ENCODE results near the gene ROBO3. TPM values are rescaled to one million over a fixed set of nuclear protein-coding genes. Genes with fewer than 3 reads are reported as not detected.

ROBO3 gene
- total and polyA plus RNA-seq, 2 of the 8 experiments (the other 6 are each of a cell fraction or from before 2014, with no cell fraction given), result 12.1 to 24.6 TPM

GRCh38 chr11:124920356-124920755 lies 55.1 kb downstream of the ROBO3 start:
- FAIRE-seq (no peak), DNase-seq (ENCODE audit: low read depth in 1 of 2, low spot score in 2 of 2) (no peak)
- H2AFZ ChIP-seq (ENCODE audit: low read length), result peak overlapping the region; percentile 83
- H3K18ac ChIP-seq (ENCODE audit: extremely low read depth, low read length), result no peak overlapping the region
- H3K23me2 ChIP-seq (ENCODE audit: low read depth, low read length), result peaks cover 7% of the 10 kb centered on the region
- ChIA-PET POLR2A (ENCODE audit: partially characterized antibody) (interaction anchor here (0.7 to 1.7 kb wide), 3 partner anchors 11 to 34 kb away, joined by 3 to 5 read pairs (median 4); partner anchors contain the start of gene CCDC15), CTCF (ENCODE audit: partially characterized antibody) (interaction anchor here (0.9 to 3.8 kb wide), 12 partner anchors 9 to 221 kb away, joined by 3 to 16 read pairs (median 4); partner anchors contain the start of gene ROBO4)
- no peaks in the 10 kb centered on the region for H3K36me3 ChIP-seq (ENCODE audit: control insufficient read depth in 2 of 4, insufficient read depth in 4 of 4, low read length in 3 of 4)
- no peak overlapping the region for H3K4ac ChIP-seq (replicated peaks; ENCODE audit: insufficient read length, low read depth, low read length)
- H3K27me3 ChIP-seq (replicated peaks in 1 of 4; ENCODE audit: control insufficient read depth in 3 of 4, extremely low read depth in 1 of 4, insufficient read depth in 3 of 4, low read length in 3 of 4), result peaks cover 9 to 57% (median 44%) of the 10 kb centered on the region in 4 experiments
- peak overlapping the region; percentile 67 to 69 for H3K4me2 ChIP-seq (ENCODE audit: insufficient read depth in 1 of 2, low read depth in 2 of 2, low read length in 2 of 2)
- no peak overlapping the region for H2BK12ac ChIP-seq (ENCODE audit: low read depth, low read length)
- no peak overlapping the region for H3K14ac ChIP-seq (ENCODE audit: insufficient read length)
- no peaks in the 10 kb centered on the region for H3K79me1 ChIP-seq (ENCODE audit: low read depth, low read length)
- H3K9me3 ChIP-seq (ENCODE audit: insufficient read depth in 2 of 2, low read depth in 1 of 2, low read length in 1 of 2), result no peaks in the 10 kb centered on the region
- no peak overlapping the region for H2BK5ac ChIP-seq (ENCODE audit: low read depth, low read length)
- H4K20me1 ChIP-seq (replicated peaks in 1 of 2; ENCODE audit: control insufficient read depth in 1 of 2, insufficient read depth in 2 of 2, low read length in 2 of 2), result no peaks in the 10 kb centered on the region
- peaks cover 0 to 4% (median 2%) of the 10 kb centered on the region in 4 experiments; a peak in 3 of 7 replicates for H3K4me1 ChIP-seq (replicated peaks in 1 of 4; ENCODE audit: control insufficient read depth in 3 of 4, insufficient read depth in 4 of 4, low read length in 3 of 4)
- H3K23ac ChIP-seq (ENCODE audit: insufficient read length), result no peak overlapping the region
- H3K79me2 ChIP-seq (ENCODE audit: control insufficient read depth in 1 of 2, insufficient read depth in 2 of 2, low read length in 2 of 2), result no peaks in the 10 kb centered on the region
- peak overlapping the region; percentile 7 for H4K91ac ChIP-seq (replicated peaks; ENCODE audit: insufficient read length, low read length)
- no peak overlapping the region for H3K9ac ChIP-seq (replicated peaks in 1 of 4; ENCODE audit: extremely low read depth in 1 of 4, low read depth in 3 of 4, low read length in 3 of 4)
- no peak overlapping the region for H2BK15ac ChIP-seq (ENCODE audit: low read length)
- WGBS, 2 experiments (ENCODE audit: extremely low coverage in 1 of 2, insufficient coverage in 1 of 2, insufficient read length in 1 of 2, insufficient replicate concordance in 2 of 2, low coverage in 1 of 2, low lambda C conversion rate in 2 of 2, missing lambda C conversion rate in 1 of 2), result 88% methylated on average over 5 of the region's 5 CpGs; no CpG with 5 or more reads in 1 of the 2 experiments
- no peak overlapping the region; the same call in 1 of the 2 replicates for H4K8ac ChIP-seq (ENCODE audit: extremely low read depth, insufficient read depth, low read length)
- H3K4me3 ChIP-seq (ENCODE audit: extremely low read depth in 1 of 4, insufficient read depth in 2 of 4, low read depth in 3 of 4, low read length in 4 of 4), result peak overlapping the region in 2 of 4 experiments; percentile 35 to 57; a peak in 4 of 8 replicates
- H4K5ac ChIP-seq (ENCODE audit: insufficient read length, low read depth, low read length), result no peak overlapping the region
- H2BK120ac ChIP-seq (replicated peaks; ENCODE audit: low read depth, low read length), result no peak overlapping the region
- H2AK5ac ChIP-seq (ENCODE audit: low read depth, low read length), result no peak overlapping the region
- no peak overlapping the region for H3K56ac ChIP-seq (replicated peaks; ENCODE audit: insufficient read length, low read depth, low read length)
- H3K27ac ChIP-seq (ENCODE audit: low read depth, low read length), result no peak overlapping the region
- H2BK20ac ChIP-seq (ENCODE audit: low read length), result no peak overlapping the region
- TF ChIP-seq KDM4A (IDR thresholded peaks at IDR 0.05; ENCODE audit: low read depth, low read length, severe bottlenecking) (no peak), MAX (IDR thresholded peaks at IDR 0.05) (no peak), EP300 (IDR thresholded peaks at IDR 0.05; ENCODE audit: borderline replicate concordance in 1 of 2, low read depth in 2 of 2, low read length in 2 of 2) (no peak), USF2 (IDR thresholded peaks at IDR 0.05; ENCODE audit: low read length) (no peak), HDAC6 (IDR thresholded peaks at IDR 0.05; ENCODE audit: low read depth, low read length) (no peak), TCF12 (IDR thresholded peaks at IDR 0.05; ENCODE audit: low read depth, low read length) (no peak), CBX5 (IDR thresholded peaks at IDR 0.05; ENCODE audit: low read depth, low read length) (no peak), TAF7 (optimal IDR thresholded peaks at IDR 0.05; ENCODE audit: borderline replicate concordance, low read depth, low read length) (no peak), HDAC2 (IDR thresholded peaks at IDR 0.05; ENCODE audit: borderline replicate concordance in 1 of 2, low read depth in 2 of 2, low read length in 2 of 2) (no peak)

Data from H1 (cell line).